HG02943 (cell line): ENCODE data around the gene RNF212.

ENCODE experiments used
- ATAC-seq: cut with Tn5 transposase; IDR thresholded peaks from one replicate; pipeline ENCODE4 v1.9.1; 2021; ENCODE audit warnings: mild to moderate bottlenecking, low read depth, moderate library complexity; ENCODE audit not compliant: unreplicated experiment

The RNF212 gene

DNA sequence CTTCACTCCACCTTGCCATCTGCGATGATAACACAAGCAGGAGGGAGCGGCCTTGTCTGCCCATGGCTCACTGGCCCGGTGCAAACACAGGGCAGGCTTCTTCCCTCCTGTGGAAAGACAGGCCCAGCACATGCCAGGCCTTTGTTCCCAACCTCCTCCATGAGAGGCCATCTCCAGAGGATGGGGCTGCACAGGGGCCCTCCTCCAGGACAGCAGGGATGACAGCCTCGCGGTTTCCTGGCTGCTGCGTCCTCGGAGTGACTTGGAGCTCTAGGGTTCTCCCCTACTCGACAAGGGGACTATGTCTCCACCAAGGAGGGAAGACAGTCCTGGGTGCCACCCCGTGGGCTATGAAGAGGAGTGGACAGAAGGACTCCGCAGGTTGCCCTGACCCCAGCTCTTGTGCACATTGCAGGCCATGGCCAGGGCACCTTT is 21.8 kb downstream of the RNF212 start:
- no peak for ATAC-seq

- ATAC-seq, result no peak
Measured at GRCh38 chr4:1090465-1091440, 22.6 kb downstream of the RNF212 start.

DNA sequence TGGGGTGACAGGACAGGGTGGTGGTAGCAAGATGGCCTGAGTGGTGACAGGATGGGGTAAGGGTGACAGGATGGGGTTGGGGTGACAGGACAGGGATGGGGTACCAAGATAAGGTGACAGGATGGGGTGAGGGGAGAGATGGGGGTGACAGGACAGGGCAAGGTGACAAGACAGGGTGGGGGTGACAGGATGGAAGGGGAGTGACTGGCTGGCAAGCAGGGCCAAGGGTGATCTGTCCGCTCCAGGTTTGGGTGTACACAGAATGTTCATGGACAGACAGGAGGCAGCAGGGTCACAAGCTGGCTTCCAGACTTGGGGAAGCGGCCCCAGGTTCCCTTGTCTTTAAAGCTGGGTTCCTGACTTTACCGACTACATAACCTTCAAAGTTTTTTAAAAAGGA is 23.3 kb downstream of the RNF212 start:
- ATAC-seq, result no peak

- ATAC-seq, result no peak
Measured at GRCh38 chr4:1087371-1087770, 26.0 kb downstream of the RNF212 start.

DNA sequence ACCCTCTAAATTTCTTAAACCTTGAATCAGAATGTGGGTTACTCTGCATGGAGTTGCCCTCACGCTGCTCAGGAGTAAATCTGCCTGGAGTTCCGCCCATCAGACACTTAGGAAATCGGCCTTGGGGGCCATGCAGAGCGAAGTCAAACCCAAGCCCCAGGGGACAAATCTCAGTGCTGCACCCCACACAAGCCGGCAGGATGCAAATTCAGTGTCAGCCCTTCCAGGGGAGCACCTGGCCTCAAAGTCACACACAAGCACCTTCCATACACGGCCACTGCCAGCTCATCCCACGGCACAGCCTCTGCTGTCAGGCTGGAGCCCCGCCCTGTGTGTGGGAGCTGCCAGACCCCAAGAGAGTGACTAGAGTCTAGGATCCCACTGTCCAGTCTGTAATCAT is 27.4 kb downstream of the RNF212 start:
- no peak for ATAC-seq

- no peak for ATAC-seq
Measured at GRCh38 chr4:1085404-1085799, 28.0 kb downstream of the RNF212 start.

DNA sequence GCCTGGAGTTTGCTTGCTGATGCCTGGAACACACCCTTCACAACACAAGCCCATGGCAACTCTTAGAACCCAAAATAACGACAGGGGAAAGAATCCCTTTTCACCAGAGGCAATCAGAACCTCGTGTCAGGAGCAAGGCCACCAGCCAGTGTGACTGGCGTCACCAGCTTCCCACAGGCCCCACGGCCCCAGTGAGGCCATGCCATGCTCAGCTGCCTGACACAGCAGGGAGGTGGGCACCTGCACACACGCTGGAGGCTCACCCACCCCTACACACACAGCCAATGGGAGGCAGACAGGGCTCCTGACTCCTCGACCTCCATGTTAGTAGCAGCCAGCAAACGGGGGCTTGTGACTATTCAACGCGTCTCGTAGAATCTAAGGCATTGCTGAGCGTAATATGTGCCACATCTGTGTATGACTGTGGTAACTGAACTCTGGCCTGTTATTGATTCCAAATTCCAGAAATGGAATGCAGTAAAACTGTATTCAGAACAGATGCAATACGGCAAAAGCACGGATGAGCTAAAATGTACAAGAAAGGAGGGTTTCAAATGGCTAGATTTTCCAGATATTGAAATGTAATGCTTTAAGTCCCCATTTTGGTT is 28.5 kb downstream of the RNF212 start:
- ATAC-seq, result no peak

- no peak for ATAC-seq
Measured at GRCh38 chr4:1084394-1084793, 29.0 kb downstream of the RNF212 start.

DNA sequence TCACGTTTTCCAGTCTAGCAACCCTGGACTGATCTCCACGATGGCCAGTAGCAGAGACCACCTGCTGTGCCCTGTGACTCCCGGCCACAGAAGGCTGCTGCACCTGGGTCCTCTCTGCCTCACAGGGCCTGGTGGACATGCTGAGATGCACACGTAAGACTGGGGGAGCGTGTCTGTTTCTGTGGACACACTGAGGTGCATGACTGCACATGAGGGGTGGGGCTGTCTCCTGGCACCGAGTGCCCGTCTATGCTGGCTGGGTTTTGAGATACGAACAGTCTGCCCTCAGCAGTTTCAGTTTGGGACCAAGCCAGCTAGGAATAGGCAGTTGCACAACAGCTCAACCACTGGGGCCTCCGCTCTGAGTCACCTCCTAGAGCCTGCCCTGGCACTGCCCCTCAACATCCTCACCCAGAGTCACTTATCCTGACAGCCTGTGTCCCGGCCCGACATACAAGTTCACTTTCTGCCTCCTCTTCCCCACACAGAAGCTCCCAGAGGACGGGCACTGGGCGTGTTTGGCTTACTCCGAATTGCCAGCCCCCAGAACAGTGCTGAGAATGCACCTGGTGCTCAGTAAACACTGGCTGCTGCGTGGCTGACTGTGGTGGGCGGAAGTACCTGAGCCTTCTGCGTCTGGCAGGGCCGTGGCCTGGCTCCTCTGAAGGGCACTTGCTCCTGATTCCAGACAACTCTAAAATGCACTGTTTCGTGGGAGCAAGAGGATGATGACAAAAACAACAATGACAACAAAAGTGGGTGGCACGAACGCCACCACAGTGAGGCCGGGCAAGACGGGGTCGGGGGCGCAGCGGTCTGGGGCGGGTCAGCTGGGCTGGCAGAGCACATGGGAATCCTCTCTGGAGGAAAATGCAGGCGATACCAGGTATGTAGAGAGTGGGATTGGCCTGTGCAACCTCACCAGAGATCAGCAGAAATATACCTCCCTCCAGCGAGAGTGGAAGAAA is 30.9 kb downstream of the RNF212 start:
- no peak for ATAC-seq

GRCh38 chr4:1081689-1082040 is 31.7 kb downstream of the RNF212 start:
- ATAC-seq, result no peak

DNA sequence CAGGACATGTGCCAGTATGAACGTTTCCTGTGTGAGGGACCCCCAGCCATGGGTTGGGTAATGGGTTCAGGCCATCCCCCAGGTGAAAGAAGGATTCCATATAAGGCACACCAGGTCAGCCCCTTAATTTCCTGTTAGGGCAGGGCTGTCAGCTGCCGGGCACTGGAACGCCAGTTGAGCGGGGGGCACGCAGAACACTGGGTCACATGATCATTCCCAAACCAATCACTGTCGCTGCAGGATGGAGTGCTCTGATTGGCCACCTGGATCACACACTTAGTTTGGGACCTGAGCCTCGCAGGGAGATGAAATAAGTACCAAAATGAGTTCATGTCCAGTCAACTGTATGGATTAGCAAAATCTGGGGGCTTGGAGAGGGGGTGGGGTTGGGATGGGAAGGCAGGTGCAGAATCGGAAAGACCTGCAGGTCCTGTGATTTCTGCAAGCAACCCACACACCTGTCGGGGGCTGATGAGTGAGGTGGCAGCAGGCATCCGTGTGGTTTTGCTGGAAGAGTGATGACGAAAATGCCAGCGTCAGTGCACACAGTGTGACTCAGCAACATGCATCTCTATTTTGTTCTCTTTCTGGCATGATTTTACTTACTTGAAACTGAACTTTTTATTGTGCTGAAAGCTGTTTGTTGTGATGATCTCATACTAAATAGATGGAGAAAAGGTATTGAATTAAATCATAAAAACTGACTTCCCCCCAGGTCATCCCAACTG is 32.2 kb downstream of the RNF212 start:
- ATAC-seq, result no peak

DNA sequence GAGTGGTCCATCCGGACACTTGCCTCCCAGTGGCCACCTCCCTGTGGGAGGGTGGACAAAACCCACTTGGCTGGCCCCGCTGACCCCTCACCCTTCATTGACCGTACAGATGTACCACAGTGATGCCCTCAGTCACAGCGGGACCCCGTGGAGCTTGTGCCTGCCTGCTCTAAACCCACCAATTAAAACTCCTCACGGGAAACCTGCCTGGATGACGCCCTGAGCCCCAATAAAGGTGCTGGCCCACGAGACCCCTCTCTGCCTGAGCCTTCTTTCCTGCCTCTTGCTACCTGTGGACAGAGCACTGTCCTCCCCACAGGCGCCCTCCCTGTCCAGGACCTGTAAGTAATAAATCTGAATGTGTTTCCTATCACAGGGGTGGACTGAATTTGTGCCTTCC is 32.9 kb downstream of the RNF212 start:
- no peak for ATAC-seq

GRCh38 chr4:1079711-1080265 is 33.6 kb downstream of the RNF212 start:
- ATAC-seq, result no peak

GRCh38 chr4:1078490-1078889 is 34.9 kb downstream of the RNF212 start:
- no peak for ATAC-seq

GRCh38 chr4:1077711-1078477 is 35.5 kb downstream of the RNF212 start:
- no peak for ATAC-seq

DNA sequence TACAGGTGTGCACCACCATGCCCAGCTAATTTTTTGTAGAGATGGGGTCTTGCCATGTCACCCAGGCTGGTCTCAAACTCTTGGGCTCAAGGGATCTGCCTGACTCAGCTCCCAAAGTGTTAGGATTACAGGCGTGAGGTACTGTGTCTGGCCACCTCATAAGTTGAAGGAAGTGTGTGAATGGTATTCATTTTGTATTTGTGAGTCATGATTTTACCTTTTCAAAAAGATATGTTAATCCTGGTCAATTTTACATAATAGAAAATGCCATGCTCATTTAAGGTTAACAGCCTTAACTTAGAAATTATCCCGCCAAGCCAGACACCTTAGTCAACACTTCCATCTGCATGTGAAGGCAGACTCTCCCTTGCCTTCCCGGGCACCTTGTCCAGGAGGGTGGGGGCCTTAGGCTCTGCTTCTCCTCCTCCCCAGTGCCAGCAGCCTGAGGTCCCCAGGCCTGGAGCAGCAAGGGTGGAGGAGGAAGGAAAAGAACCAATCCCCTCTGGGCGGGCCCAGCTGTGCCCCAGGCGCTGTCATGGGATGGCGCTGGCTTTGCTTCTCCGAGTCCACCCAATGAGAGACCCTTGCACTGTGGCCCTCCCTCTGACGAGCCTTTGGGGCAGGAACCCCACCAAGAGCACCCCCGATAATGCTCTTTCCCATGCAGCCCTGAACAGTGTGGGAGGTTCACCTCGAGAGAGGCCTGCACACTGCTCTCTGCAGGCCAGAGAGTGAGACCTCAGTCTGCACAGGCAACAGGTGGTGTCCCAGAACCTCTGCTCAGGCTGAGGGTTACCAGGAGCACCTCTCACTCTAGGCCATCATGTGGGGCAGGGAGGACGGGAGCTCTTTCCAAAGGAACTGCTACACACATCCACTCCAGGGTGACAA is 37.3 kb downstream of the RNF212 start:
- no peak for ATAC-seq

- ATAC-seq, result no peak
Measured at GRCh38 chr4:1075225-1075624, 38.1 kb downstream of the RNF212 start.

DNA sequence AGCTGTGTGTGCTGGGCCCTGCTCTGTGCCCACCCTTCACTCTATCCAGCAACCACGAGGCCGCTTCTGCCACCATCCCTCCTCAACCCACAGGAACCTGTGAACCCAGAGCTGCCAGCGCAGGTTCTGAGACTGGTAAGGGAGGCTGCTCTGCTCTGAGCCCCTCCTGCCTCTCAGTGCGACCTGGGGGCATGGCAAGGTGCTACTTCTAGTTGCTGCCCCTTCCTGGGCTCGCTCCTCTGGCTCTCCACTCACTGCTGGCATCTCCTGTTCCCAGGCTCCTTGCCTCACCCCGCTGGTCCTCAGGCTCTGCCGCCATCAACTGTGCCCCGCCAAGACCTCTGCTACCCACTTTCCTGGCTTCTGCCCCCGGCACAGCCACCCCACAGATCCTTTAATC is 39.3 kb downstream of the RNF212 start:
- ATAC-seq, result no peak
